Skeletal muscle satellite cell (primary cell): ENCODE data around the gene RAB1A. TPM values are rescaled to one million over a fixed set of nuclear protein-coding genes. Genes with fewer than 3 reads are reported as not detected.
"Not testable (repeated sequence)": the region's sequence is repeated elsewhere in the genome, so short reads cannot be mapped to it uniquely, and the experiment has no call there.

Experiments used
- H3K27me3 ChIP-seq: 2 replicates; pipeline ENCODE4 v1.7.0; 2013; ENCODE audit warnings: low read length; ENCODE audit not compliant: control insufficient read depth, insufficient read depth
- H3K36me3 ChIP-seq: 2 replicates; pipeline ENCODE4 v1.7.0; 2013; ENCODE audit warnings: mild to moderate bottlenecking, control low read depth, low read length; ENCODE audit not compliant: insufficient read depth
- H3K4me1 ChIP-seq: 2 replicates; pipeline ENCODE4 v1.7.0; 2013; ENCODE audit warnings: low read length; ENCODE audit not compliant: control insufficient read depth, insufficient read depth
- H3K4me2 ChIP-seq: 2 replicates; pipeline ENCODE4 v1.7.0; 2013; ENCODE audit warnings: mild to moderate bottlenecking, low read length
- H3K4me3 ChIP-seq: 2 replicates; pipeline ENCODE4 v1.7.0; 2013; ENCODE audit warnings: low read length
- H3K9ac ChIP-seq: 2 replicates; pipeline ENCODE4 v1.7.0; 2013; ENCODE audit warnings: mild to moderate bottlenecking, low read depth, low read length, moderate library complexity
- H3K9me3 ChIP-seq: replicated peaks from 2 replicates; pipeline ENCODE4 v1.7.0; 2013; ENCODE audit warnings: mild to moderate bottlenecking, control low read depth, low read length
- total RNA-seq: library from RNA; depleted of rRNA; stranded (reverse); fragments of >200 nt; gene quantifications from 2 replicates; pipeline ENCODE4 v1.2.3, GENCODE V29; 2012; rRNA removed

The RAB1A gene
- total RNA-seq: 76.4 and 87.2 TPM in 2 replicates

- Histone ChIP-seq H3K9me3 (no peaks in the 10 kb centered on the region), H3K4me1 (peaks cover 27% of the 10 kb centered on the region), H3K36me3 (no peaks in the 10 kb centered on the region), H3K4me3 (peak within 1 kb of the TSS; percentile 96), H3K9ac (peak within 1 kb of the TSS; percentile 99), H3K27me3 (no peaks in the 10 kb centered on the region), H3K4me2 (peak within 1 kb of the TSS; percentile 92)
These were observed at the start of gene RAB1A for GRCh38 chr2:65129826-65130663. Gene RAB1A, minus strand, starts transcription at chr2:65130106. Its CDS starts 191 bp downstream, at chr2:65129915.

- Histone ChIP-seq H3K9ac (no peak overlapping the region), H3K4me3 (no peak overlapping the region), H3K27me3 (peaks cover 7% of the 10 kb centered on the region), H3K4me1 (no peaks in the 10 kb centered on the region), H3K9me3 (no peaks in the 10 kb centered on the region), H3K36me3 (no peaks in the 10 kb centered on the region), H3K4me2 (no peak overlapping the region)
These were observed 48.0 kb upstream of the RAB1A start for GRCh38 chr2:65177751-65178442.

- Histone ChIP-seq H3K4me1 (no peaks in the 10 kb centered on the region), H3K4me2 (no peak overlapping the region), H3K36me3 (no peaks in the 10 kb centered on the region), H3K27me3 (peaks cover 7% of the 10 kb centered on the region), H3K9me3 (no peaks in the 10 kb centered on the region), H3K9ac (no peak overlapping the region), H3K4me3 (no peak overlapping the region)
These were observed 46.1 kb upstream of the RAB1A start for GRCh38 chr2:65175894-65176530.

GRCh38 chr2:65174031-65174430, 44.1 kb upstream of the RAB1A start:
- H3K9me3 ChIP-seq, H3K4me3 ChIP-seq, H3K4me1 ChIP-seq, H3K4me2 ChIP-seq, H3K9ac ChIP-seq, H3K27me3 ChIP-seq, H3K36me3 ChIP-seq: not testable (repeated sequence)

- no peaks in the 10 kb centered on the region for H3K36me3 ChIP-seq
- no peak overlapping the region for H3K4me2 ChIP-seq
- H3K4me1 ChIP-seq: no peaks in the 10 kb centered on the region
- no peaks in the 10 kb centered on the region for H3K9me3 ChIP-seq
- no peak overlapping the region for H3K4me3 ChIP-seq
- H3K27me3 ChIP-seq: peaks cover 3% of the 10 kb centered on the region
- no peak overlapping the region for H3K9ac ChIP-seq
These were observed 43.3 kb upstream of the RAB1A start for GRCh38 chr2:65172994-65173790.

- not testable (repeated sequence) for H3K4me3 ChIP-seq, H3K27me3 ChIP-seq, H3K4me1 ChIP-seq, H3K9ac ChIP-seq, H3K9me3 ChIP-seq, H3K36me3 ChIP-seq, H3K4me2 ChIP-seq
These were observed 40.9 kb upstream of the RAB1A start for GRCh38 chr2:65170611-65171477.

GRCh38 chr2:65169760-65170136, 39.8 kb upstream of the RAB1A start:
- Histone ChIP-seq H3K4me3 (no peak overlapping the region), H3K9me3 (no peaks in the 10 kb centered on the region)

GRCh38 chr2:65165558-65165957, 35.7 kb upstream of the RAB1A start:
- no peak overlapping the region for H3K4me3 ChIP-seq
- H3K9me3 ChIP-seq: no peaks in the 10 kb centered on the region
- H3K27me3 ChIP-seq: no peaks in the 10 kb centered on the region
- no peak overlapping the region for H3K4me2 ChIP-seq
- no peak overlapping the region for H3K9ac ChIP-seq
- no peaks in the 10 kb centered on the region for H3K4me1 ChIP-seq
- no peaks in the 10 kb centered on the region for H3K36me3 ChIP-seq

More at GRCh38 chr2:65169760-65170136, 39.8 kb upstream of the RAB1A start:
- Histone ChIP-seq H3K4me2 (no peak overlapping the region), H3K9ac (no peak overlapping the region), H3K36me3 (no peaks in the 10 kb centered on the region), H3K4me1 (no peaks in the 10 kb centered on the region), H3K27me3 (no peaks in the 10 kb centered on the region)

- no peaks in the 10 kb centered on the region for H3K9me3 ChIP-seq
- no peaks in the 10 kb centered on the region for H3K36me3 ChIP-seq
- no peak overlapping the region for H3K4me3 ChIP-seq
- no peak overlapping the region for H3K4me2 ChIP-seq
- H3K27me3 ChIP-seq: no peaks in the 10 kb centered on the region
- no peak overlapping the region for H3K9ac ChIP-seq
- no peaks in the 10 kb centered on the region for H3K4me1 ChIP-seq
These were observed 34.6 kb upstream of the RAB1A start for GRCh38 chr2:65164426-65164891.

GRCh38 chr2:65161551-65162100, 31.7 kb upstream of the RAB1A start:
- no peak overlapping the region for H3K4me2 ChIP-seq
- no peak overlapping the region for H3K9ac ChIP-seq
- H3K4me3 ChIP-seq: no peak overlapping the region
- H3K9me3 ChIP-seq: no peaks in the 10 kb centered on the region
- H3K27me3 ChIP-seq: no peaks in the 10 kb centered on the region
- no peaks in the 10 kb centered on the region for H3K4me1 ChIP-seq
- H3K36me3 ChIP-seq: no peaks in the 10 kb centered on the region
